HG03460 (cell line): ENCODE data around the gene RARG.
"Not testable (repeated sequence)": the region's sequence is repeated elsewhere in the genome, so short reads cannot be mapped to it uniquely, and the experiment has no call there.

Source experiments
- ATAC-seq: cut with Tn5 transposase; IDR thresholded peaks from one replicate; pipeline ENCODE4 v1.9.1; 2021; ENCODE audit not compliant: unreplicated experiment

RARG gene

GRCh38 chr12:53193040-53193439 is 39.0 kb downstream of the RARG start:
- no peak for ATAC-seq

GRCh38 chr12:53192531-53193021 is 39.4 kb downstream of the RARG start:
- ATAC-seq, result no peak

- ATAC-seq, result no peak
Measured at GRCh38 chr12:53191885-53192530, 40.0 kb downstream of the RARG start.

GRCh38 chr12:53191096-53191884 is 40.7 kb downstream of the RARG start:
- ATAC-seq, result no peak

GRCh38 chr12:53190108-53190729 is 41.8 kb downstream of the RARG start:
- no peak for ATAC-seq

GRCh38 chr12:53187145-53187899 is 44.7 kb downstream of the RARG start:
- no peak for ATAC-seq

- no peak for ATAC-seq
Measured at GRCh38 chr12:53186745-53187144, 45.3 kb downstream of the RARG start.

GRCh38 chr12:53185582-53186153 is 46.3 kb downstream of the RARG start:
- no peak for ATAC-seq

GRCh38 chr12:53184828-53185227 is 47.2 kb downstream of the RARG start:
- no peak for ATAC-seq

GRCh38 chr12:53182903-53183302 is 49.1 kb downstream of the RARG start:
- no peak for ATAC-seq

GRCh38 chr12:53181935-53182334 is 50.1 kb downstream of the RARG start:
- ATAC-seq, result no peak

GRCh38 chr12:53180931-53181645 is 50.9 kb downstream of the RARG start:
- ATAC-seq, result peak; percentile 47

GRCh38 chr12:53180220-53180930 is 51.6 kb downstream of the RARG start, which contains the start of the genes CSAD and ZNF740:
Gene CSAD (minus strand): TSS chr12:53180925. CDS start chr12:53173470, 7,455 bp downstream.
Gene ZNF740 (plus strand): TSS chr12:53180722. CDS start chr12:53181984, 1,262 bp downstream.
- ATAC-seq, result peak; percentile 96

GRCh38 chr12:53179687-53180219 is 52.3 kb downstream of the RARG start:
- peak; percentile 9 for ATAC-seq

GRCh38 chr12:53178803-53179202 is 53.2 kb downstream of the RARG start:
- not testable (repeated sequence) for ATAC-seq

- not testable (repeated sequence) for ATAC-seq
Measured at GRCh38 chr12:53177447-53177846, 54.6 kb downstream of the RARG start.

- no peak for ATAC-seq
Measured at GRCh38 chr12:53176750-53177149, 55.3 kb downstream of the RARG start.

- no peak for ATAC-seq
Measured at GRCh38 chr12:53174881-53175491, 57.0 kb downstream of the RARG start.
